Measurements from ENCODE around the gene AKAP1.

DNA sequence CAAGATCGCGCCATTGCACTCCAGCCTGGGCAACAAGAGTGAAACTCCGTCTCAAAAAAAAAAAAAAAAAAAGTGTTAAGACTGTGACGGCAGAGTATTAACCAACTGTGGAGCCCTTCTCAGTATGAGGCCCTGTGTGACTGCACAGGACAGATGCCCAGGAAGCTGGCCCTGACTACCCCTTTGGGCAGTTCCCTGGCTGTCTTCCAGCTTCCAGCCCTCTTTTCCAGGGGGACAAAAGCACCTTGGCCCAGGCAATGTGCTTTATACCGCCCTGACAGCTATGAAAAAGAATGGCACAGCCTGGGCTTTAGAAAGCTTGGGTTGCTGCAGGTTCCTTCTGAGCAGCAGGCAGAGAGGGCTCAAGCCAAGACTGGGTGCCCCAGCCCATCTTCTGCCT lies 61.2 kb downstream of the AKAP1 start:
- TF ChIP-seq POLR2A (IDR thresholded peaks at IDR 0.05) = no peak
- TF ChIP-seq, protein P1, sequence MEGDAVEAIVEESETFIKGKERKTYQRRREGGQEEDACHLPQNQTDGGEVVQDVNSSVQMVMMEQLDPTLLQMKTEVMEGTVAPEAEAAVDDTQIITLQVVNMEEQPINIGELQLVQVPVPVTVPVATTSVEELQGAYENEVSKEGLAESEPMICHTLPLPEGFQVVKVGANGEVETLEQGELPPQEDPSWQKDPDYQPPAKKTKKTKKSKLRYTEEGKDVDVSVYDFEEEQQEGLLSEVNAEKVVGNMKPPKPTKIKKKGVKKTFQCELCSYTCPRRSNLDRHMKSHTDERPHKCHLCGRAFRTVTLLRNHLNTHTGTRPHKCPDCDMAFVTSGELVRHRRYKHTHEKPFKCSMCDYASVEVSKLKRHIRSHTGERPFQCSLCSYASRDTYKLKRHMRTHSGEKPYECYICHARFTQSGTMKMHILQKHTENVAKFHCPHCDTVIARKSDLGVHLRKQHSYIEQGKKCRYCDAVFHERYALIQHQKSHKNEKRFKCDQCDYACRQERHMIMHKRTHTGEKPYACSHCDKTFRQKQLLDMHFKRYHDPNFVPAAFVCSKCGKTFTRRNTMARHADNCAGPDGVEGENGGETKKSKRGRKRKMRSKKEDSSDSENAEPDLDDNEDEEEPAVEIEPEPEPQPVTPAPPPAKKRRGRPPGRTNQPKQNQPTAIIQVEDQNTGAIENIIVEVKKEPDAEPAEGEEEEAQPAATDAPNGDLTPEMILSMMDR (IDR thresholded peaks at IDR 0.05) = no peak
